Stimulated activated CD8-positive, alpha-beta memory T cell treated with anti-CD3 and anti-CD28 coated beads, Interleukin-15, amount 100 ng/mL, for 48 hours (primary cell): ENCODE results near the gene ABHD8.
"Not testable (repeated sequence)": the region's sequence is repeated elsewhere in the genome, so short reads cannot be mapped to it uniquely, and the experiment has no call there.

ENCODE experiments used
- DNase-seq, 2 donors: peaks; one replicate each; pipeline ENCODE4 v3.0.0-alpha.2; 2020; ENCODE audit warnings: low read depth in 2 of 2

The ABHD8 gene

DNA sequence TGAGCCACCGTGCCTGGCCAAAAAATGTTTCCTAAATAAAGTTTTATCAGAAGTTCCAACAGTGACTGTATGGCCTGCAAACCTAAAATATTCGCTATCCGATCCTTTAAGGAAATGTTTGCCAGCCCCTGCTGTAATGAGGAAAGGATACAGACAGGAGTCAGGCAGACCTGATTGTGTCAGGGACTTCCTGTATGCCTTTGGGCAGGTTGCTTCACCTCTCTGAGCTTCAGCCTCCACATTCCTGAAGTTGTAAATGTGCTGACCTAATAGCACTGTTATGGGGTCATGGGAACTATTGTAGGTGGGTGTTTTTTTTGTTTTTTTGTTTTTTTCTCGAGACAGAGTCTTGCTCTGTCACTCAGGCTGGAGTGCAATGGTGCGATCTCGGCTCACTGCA, 6.2 kb downstream of the ABHD8 start:
- DNase-seq: no peak

DNA sequence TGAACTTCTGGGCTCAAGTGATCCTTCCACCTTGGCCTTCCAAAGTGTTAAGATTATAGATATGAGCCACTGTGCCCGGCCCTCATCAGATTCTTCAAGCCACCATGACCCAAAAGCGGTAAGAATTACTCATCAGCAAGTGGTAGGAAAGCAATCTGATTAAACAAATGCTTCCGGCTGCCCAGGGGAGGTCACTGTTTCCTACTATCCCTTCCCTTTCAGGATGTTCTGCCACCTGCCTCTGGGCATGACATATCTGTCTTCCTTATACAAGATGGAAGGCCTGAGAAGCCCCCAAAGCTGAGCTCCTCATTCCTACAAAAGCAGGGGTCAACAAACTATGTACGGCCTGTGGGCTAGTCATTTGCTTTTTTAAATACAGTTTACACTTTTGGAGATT, 7.0 kb downstream of the ABHD8 start:
- DNase-seq: no peak

DNA sequence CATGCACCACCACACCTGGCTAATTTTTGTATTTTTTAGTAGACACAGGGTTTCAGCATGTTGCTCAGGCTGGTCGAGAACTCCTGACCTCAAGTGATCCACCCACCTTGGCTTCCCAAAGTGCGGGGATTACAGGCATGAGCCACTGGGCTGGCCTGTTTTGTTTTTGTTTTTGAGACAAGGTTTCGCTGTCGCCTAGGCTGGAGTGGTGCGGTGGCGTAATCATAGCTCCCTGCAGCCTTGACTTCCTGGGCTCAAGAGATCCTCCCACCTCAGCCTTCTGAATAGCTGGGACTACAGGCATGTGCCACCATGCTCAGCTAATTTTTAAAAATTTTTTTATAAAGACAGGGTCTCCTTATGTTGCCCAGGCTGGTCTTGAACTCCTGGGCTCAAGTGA, 7.7 kb downstream of the ABHD8 start:
- DNase-seq: not testable (repeated sequence)

DNA sequence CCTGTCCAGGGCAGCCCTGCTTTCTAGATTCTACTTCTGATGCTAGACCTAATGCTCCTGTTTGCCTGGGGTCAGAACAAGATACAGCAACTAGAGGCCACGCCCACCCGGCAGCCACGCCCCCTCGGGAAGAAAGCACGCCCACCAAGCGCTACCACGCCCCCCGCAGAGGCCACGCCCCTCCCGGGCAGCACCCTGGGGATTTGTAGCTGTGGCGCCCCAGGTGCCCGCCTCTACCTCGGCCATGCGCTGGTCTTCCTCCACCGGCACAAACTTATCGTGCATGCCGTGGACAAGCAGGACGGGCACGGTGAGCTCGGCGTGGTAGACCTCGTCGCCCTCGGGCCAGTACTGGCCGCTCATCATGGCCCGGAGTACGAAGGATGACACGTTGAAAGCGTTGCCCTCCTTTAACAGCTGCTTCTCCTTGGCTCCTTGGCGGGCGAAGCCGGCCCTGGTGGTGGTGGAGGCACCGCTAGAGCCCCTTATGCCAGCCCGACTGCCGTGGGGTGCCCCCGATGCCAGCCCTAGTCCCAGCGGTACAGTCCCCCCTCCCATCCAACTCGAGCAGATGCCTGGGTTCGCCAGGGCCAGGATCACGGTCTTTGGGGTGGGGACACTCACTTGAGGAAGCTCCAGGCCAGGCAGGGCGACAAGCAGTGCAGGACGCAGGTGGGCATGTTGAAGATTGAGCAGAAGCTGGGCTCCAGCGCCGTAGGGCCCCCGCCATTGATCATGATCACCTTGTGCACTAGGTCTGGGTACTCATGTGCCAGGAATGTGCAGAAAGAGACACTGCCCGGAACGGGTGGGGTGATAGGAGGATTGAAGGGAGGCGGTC, 9.0 kb downstream of the ABHD8 start:
- peak; percentile 40 to 59 for DNase-seq

DNA sequence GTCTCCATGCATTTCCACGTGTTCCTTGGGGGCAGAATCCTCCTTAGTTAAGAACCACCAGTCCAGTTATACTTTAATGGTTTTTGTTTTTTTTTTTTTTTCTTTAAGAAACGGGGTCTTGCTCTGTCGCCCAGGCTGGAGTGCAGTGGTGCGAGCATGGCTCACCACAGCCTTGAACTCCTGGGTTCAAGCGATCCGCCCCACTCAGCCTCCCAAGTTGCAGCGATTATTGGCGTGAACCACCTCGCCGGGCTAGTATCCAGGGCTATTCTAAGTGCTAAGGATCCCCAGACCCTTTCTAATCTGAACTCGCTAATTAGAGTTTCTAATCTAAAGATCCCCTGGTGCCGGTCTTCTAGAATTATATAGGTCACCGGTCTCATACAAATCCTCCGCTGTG, 9.6 kb downstream of the ABHD8 start:
- DNase-seq: no peak

DNA sequence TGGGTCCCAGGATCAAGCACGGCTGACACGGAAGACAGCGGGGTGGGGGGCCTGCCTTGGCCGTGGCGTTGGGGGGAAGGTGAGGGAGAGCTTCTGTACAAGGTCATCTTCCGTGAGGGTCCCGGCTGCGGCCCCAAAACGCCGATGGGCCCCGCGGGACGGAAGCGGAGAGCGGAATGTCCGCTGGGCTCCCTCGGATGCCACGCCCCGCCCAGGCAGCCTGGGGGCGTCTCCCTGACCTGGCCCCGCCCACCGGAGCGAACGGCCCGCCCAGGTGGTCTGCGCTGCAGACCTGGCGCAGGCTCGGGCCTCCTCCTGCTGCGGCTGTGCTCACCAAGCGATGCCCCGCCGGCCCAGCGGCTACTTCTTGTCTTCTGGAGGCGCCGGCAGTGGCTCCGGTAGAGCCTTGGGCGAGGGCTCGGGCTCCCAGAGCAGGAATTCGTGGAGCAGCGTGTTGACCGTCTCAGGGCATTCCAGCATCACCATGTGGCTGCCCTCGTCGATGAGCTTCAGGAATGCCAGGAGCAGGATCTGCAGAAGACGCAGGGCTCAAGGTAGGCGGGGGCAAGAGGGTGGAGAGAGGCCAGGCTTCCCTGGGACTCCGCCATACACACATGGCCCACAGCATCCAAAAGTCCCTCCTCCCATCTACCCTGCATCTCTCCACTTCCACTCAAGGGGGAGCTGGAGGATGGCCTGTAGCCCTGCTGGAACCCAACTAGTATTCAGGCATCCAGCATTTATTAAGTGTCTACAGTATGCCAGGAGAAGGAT, 10.7 kb downstream of the ABHD8 start:
- peak; percentile 74 to 77 for DNase-seq

DNA sequence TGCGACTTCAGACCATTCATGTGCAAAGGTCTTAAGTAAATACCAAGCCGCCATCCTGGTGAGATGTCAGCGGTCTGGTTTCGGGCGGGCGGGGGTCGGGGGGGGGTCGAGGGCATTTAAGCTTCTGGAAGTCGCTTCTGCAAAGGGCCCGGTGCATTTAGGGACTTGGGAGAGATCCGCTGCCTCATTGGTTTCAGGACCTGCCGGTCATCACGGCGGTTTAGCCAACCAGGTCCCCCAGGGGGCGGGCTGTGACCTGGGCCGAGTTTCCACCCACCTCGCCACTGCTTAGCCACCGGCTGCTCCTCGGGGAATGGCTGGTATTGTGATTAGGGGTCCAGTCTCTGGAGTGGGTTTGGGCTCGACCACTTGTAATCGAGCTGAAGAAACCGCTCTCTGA, 13.7 kb downstream of the ABHD8 start:
- DNase-seq: peak; percentile 44 to 60

DNA sequence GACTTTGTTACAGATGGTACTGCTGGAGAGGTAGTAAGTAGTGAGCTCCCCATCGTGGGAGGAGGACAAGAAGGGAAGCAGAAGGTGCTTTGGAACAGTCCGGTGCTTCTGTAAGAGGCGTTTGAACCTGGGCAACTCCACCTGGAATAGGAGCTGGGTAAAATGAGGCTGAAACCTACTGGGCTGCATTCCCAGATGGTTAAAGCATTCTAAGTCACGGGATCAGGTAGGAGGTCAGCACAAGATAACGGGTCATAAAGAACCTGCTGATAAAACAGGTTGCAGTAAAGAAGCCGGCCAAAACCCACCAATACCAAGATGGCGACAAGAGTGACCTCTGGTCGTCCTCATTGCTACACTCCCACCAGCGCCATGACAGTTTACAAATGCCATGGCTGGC, 16.5 kb downstream of the ABHD8 start:
- DNase-seq: no peak

DNA sequence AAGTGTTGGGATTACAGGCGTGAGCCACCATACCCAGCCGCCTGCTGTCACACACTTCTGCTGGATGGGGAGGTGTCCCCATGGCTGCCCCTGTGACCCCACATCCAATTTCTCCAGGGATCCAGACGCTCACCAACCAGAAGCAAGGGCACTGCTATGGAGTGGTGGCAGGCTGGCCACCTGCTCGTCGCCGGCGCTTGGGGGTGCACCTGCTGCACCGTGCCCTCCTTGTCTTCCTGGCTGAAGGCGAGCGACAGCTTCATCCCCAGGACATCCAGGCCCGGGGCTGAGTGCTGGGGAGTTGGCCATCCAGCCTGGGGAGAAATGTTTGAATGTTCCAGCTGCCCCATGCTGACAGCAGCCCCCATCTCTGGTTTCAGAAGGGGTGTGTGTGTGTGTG, 17.0 kb downstream of the ABHD8 start:
- no peak for DNase-seq

DNA sequence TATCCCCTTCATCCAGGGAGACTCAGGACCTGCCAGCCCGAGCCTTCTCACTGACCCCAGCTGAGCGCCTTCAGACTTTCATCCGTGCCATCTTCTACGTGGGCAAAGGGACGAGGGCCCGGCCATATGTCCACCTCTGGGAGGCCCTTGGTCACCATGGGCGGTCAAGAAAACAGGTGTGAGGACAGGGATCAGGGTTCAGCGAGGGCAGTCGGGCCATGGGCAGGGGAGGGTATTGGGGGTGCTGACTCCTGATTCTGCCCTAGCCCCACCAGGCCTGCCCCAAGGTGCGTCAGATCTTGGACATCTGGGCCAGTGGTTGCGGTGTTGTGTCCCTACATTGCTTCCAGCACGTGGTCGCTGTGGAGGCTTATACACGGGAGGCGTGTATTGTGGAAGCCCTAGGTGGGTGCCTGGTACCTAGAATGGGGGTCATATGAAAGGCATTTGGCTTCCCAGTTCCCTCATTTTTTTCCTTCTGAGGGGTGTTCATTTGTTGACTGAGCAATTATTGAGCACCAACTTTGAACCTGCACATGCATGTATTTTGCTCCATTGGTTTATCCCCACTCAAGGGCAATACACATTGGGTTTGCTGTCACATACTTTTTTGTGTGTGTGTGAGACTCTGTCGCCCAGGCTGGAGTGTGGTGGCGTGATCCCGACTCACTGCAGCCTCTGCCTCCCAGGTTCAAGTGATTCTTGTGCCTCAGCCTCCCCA, 17.6 kb downstream of the ABHD8 start:
- no peak for DNase-seq

DNA sequence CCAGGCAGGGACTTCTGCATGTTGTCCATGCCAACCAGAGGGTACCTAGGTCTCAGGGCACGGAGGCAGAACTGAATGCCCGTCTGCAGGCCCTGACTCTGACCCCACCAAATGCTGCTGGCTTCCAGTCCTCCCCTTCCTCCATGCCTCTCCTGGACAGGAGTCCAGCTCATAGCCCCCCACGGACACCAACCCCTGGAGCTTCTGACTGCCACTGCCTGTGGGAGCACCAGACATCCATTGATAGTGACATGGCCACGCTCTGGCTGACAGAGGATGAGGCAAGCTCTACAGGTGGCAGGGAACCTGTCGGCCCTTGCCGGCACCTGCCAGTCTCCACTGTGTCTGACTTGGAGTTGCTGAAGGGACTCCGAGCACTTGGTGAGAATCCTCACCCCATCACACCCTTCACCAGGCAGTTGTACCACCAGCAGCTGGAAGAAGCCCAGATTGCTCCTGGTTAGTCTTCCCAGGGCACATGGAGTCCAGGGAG, 19.7 kb downstream of the ABHD8 start:
- no peak for DNase-seq

DNA sequence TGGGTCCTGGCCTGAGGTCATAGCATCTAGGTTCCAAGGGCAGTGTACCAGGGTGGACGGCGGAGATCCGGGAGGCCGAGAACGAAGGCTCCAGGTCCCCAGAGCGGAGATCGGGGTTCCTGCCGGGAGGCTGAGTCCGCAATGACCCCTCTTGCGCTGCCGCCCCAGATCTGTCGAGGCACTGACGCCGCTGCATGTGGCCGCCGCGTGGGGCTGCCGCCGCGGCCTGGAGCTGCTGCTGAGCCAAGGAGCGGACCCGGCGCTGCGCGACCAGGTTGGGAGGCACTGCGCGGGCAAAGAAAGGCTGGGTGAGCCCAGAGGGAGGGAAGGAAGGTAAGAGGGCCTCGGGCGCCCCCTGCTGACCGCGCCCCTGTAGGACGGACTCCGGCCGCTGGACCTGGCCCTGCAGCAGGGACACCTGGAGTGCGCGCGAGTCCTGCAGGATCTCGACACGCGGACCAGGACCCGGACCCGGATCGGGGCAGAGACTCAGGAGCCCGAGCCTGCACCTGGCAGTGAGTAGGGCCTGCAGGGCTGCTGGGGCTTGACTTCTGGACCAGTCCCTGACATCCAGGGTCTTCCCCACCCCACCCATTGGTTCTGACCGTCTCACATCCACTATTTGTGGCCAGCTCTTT, 20.6 kb downstream of the ABHD8 start:
- DNase-seq: peak; percentile 68 to 70

DNA sequence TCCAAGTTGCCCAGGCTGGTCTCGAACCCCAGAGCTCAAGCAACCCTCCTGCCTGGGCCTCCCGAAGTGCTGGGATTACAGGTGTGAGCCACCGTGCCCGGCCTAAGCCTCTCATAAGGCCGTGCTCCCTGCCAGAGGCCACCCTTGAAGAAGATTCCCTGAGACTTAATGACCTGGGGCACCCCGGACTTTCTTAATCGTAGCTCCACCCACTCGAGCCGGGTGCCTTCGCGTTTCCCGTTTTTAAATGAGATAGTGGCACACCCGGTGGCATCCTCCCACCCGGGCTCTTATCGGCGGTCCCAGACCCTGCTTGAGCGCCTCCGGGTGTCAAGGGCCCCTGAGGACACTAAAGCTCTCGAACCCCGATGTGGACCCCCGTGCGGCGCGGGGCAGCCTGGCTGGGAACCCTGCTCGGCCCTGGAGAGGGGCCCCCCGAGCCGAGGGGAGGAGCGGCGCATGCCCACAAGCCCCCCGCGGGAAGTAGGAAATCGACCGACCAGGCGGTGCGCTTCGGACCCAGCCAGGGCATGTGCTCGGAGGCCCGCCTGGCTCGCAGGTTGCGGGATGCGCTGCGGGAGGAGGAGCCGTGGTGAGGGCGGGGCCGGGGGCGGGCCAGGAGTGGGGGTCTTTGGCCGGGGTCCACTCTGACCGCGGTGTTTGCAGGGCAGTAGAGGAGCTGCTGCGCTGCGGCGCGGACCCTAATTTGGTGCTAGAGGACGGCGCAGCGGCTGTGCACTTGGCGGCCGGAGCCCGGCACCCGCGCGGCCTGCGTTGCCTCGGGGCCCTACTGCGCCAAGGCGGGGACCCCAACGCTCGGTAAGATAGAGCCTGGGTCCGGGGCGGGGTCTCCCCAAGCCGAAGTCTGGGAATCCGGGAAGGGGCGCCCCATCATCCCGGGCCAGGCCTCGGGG, 21.6 kb downstream of the ABHD8 start, which contains the start of gene ANKLE1:
Gene ANKLE1, plus strand, starts transcription at position 511 of the 914 bp plus-strand sequence. Its CDS starts 20 bp downstream, at position 531.
- DNase-seq: peak; percentile 31 to 58

DNA sequence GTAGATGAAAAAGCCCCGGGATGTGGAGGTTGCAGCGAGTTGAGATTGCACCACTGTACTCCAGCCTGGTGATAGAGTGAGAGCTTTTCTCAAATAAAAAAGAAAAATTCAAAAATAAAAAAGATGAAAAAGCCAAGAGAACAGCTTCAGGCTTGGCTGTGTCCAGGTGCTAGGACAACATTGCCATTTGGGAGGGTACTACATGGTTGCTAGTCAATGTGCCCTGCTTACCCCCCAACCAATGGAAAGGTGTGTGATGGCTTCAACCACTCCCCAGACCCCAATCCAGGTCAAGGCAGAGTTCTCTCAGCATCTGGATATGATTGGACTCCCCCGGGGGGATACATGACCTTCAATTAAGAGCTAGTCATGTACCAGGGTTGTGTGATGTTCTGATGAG, 23.8 kb downstream of the ABHD8 start:
- DNase-seq: no peak

DNA sequence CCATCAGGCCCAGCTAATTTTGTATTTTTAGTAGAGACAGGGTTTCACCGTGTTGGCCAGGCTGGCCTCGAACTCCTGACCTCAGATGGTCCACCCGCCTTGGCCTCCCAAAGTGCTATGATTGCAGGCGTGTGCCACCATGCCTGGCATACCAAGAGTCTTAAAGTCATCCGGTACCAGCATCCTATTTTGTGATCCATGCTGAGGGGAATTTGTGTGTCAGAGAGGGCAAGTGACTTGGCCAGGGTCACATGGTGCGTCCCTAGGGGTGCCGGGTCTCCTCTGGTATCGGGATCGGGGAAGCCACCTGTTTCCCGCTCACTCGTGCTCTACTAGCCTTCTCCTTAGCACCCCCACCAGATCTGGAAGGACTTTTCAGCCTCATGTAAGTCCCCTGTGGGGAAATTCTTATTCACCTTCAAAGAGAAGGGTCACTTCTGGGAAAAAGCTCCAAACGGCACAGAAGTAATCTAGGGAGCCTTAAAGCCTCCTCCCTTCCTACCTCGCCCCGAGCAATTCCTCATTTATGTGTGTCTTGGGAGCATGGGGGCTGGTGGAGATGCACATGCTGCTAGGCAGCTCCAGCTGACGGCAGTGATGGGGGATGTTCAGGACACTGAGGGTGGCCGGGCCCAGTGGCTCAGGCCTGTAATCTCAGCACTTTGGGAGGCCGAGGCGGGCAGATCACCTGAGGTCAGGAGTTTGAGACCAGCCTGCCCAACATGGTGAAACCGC, 27.6 kb downstream of the ABHD8 start:
- DNase-seq: no peak

DNA sequence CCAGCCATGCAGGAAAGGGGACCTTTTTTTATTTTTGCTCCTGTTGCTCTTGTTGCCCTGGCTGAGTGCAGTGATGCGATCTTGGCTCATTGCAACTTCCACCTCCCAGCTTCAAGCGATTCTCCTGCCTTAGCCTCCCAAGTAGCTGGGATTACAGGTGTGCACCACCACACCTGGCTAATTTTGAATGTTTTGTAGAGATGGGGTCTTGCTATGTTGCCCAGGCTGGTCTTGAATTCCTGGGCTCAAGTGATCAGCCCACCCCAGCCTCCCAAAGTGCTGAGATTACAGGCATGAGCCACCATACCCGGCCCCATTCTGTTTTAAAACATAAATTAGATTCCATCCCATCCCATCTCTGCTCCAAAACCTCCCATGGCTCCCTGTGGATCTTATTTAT, 28.3 kb downstream of the ABHD8 start:
- DNase-seq: not testable (repeated sequence)

DNA sequence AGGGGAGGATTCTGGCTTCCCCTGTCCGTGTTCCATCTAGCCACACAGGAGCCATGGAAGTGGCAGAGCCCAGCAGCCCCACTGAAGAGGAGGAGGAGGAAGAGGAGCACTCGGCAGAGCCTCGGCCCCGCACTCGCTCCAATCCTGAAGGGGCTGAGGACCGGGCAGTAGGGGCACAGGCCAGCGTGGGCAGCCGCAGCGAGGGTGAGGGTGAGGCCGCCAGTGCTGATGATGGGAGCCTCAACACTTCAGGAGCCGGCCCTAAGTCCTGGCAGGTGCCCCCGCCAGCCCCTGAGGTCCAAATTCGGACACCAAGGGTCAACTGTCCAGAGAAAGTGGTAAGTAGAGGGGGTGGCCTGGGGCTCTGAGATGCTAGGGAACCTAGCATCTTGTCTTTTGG, 34.5 kb downstream of the ABHD8 start:
- no peak for DNase-seq

DNA sequence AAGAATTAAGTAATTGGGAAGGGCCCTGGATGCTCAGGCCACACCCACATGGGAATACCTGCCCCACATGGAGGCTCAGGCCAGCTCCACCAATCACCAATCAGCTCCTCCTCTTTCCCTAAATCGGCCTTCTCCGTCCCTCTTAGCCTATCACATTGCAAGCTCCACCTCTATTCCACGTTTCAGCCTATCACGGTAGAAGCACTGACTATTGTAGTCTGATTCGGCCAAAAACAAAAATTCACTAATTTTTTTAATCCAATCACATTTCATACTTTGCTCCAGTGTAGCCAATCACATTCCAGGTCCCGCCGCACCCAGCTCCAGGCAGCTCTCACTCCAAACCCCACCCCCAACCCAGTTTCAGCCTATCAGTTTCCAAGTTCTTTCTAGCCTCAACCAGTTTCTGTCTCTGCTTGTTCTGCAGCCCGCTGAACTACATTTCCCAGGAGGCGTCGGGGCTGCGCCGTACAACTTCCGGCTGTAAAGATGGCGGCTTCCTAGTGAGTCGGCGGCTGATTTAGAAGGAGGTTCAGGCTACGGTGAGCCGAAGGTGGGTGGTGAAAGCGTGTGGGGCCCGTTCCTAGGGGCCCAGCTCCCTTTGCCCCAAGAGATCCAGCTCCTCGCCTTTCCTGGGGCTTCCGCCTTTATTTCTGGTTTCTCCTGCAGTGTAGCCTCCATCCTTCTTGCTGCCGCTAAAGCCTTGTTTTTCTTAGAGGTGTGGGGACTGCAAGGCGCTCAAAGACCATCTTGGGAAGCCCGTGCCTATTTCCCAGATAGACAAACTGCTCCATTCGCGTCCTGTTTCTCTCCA, 36.0 kb downstream of the ABHD8 start, which contains the start of gene BABAM1:
Gene BABAM1, plus strand, starts transcription at position 469 of the 814 bp plus-strand sequence. CDS start 1,364 bp downstream, outside the sequence.
- DNase-seq: peak; percentile 91 to 93

DNA sequence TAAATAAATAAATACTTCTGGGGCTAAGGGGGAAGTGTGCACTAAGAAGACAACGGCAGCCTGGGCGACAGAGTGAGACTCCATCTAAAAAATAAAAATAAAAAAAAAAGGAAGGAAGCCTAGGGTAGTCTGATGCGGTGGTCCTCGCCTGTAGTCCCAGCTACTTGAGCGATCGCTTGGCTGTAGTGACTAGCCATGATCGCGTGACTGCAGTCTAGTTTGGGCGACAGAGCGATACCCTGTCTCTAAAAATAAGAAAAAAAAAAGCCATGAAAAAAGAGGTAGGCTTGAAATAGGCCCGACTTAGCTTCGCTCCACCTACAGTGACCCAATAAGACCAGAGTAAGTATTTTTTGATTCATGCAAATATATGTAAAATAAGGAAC, 36.6 kb downstream of the ABHD8 start:
- DNase-seq: no peak
